ENCODE results near the gene LRBA.

LRBA gene

DNA sequence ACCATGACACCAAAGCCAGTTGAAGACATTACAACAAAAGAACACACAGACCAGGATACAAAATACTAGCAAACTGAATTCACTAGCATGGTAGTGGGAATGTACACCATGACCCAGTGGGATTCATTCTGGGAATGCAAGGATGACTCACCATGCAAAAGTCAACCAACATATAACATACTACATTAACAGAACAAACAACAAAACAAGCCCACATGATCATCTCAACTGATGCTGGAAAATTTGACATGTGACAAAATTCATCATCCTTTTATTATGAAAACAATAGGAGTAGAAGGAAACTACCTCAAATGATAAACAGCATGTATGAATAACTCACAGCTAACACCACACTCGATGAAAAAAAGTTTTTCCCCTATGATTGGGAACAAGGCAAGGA, 746.6 kb downstream of the LRBA start:
- Mint-ChIP-seq H3K36me3 (ENCODE audit: low read depth) (peaks cover 33% of the 10 kb centered on the region), H3K9me3 (no peaks in the 10 kb centered on the region), H3K4me3 (no peak overlapping the region), H3K27me3 (no peaks in the 10 kb centered on the region), H3K27ac (no peak overlapping the region), H3K4me1 (no peaks in the 10 kb centered on the region)
- no peak for DNase-seq
- no peak for ATAC-seq

DNA sequence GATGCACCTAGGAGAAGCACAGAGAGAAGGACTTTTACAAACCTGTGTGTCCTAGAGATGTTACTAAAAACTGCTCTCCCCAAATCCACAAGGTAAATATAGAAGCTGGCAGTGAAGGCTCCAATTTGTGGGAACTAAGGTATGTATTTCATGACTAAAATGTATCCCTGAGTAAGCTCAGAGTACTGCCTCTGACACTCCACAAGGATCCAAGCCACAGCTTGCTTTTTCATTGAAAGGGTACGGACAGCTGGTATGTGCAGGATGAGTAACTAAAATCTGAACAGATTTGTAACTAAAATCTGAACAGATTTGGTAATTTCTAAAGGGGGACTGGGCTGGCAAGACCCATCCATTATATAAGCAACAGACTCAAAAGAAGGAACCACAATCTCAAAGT, 749.3 kb downstream of the LRBA start:
- ATAC-seq (no peak), DNase-seq (no peak)
- H3K4me3 Mint-ChIP-seq: no peak overlapping the region
- H3K4me1 Mint-ChIP-seq: no peaks in the 10 kb centered on the region
- no peaks in the 10 kb centered on the region for H3K9me3 Mint-ChIP-seq
- H3K27me3 Mint-ChIP-seq: no peaks in the 10 kb centered on the region
- peaks cover 24% of the 10 kb centered on the region for H3K36me3 Mint-ChIP-seq (ENCODE audit: low read depth)
- no peak overlapping the region for H3K27ac Mint-ChIP-seq

DNA sequence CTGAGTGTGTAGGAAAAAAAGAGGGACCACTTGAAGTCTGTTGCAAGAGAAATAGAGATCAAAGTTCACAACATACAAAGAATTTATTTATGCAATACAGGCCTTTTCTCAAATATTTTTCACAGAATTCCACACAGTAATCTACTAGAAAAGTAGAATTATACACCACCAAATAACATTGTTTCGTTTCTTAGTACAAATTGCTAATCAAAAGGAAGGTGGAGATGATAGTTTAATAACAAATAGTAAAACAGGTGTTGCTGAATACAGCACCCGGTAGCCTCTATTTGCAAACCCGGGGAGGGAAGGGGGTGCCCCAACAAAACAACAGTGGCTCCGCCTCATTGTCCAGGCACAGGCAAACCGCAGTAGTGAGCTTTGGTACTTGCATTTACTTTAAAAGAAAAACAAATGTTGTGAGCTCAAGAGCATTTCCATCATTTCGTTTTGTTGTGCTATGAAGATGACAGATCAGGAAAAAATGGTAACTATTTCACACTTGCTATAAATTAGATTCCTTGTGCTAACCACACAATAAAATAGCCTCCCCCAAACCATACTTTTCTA, 750.4 kb downstream of the LRBA start:
- Mint-ChIP-seq H3K36me3 (ENCODE audit: low read depth) (peaks cover 14% of the 10 kb centered on the region), H3K4me1 (no peaks in the 10 kb centered on the region), H3K4me3 (no peak overlapping the region), H3K27ac (no peak overlapping the region), H3K27me3 (no peaks in the 10 kb centered on the region), H3K9me3 (no peaks in the 10 kb centered on the region)
- DNase-seq: no peak
- ATAC-seq: no peak

DNA sequence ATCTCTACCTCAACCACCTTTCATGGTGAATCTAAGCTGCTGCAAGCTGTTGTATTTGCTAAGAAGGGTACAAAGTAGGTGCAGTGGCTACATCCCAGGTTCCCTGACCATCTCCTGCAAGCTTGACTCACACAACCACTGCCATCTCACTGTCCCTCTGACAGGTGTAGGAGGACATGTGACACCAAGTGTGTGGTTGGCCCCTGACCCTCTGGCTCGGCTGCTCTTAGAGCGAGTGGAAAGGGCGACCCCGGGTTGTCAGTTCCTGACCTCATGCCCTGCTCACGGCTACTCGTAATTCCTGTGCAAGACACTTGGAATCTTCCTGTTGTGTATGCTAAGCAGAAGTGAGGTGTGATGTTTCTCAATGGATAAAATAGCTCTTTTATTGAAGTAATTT, 752.5 kb downstream of the LRBA start:
- ATAC-seq: no peak
- DNase-seq: no peak
- H3K9me3 Mint-ChIP-seq: no peaks in the 10 kb centered on the region
- H3K27me3 Mint-ChIP-seq: no peaks in the 10 kb centered on the region
- peaks cover 7% of the 10 kb centered on the region for H3K36me3 Mint-ChIP-seq (ENCODE audit: low read depth)
- no peak overlapping the region for H3K4me3 Mint-ChIP-seq
- H3K27ac Mint-ChIP-seq: no peak overlapping the region
- no peaks in the 10 kb centered on the region for H3K4me1 Mint-ChIP-seq

DNA sequence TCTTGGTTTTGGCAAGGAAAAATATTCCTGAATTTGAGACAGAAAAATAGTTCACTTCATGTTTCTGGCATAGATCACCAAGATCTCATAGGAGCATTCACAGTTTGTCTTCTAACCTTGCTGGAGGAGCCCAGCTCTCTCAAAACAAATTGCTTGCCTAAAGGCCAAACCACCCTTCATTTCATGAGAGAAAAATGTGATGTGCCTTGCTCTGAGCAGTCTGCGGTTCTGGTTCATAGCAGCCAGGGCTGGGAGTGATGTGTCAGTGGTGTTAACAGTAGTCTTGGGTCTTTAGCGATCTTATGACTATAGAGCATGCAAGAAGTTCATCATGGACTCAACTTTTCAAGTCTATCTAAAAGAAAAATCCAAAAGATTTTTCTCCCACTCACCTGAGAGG, 753.5 kb downstream of the LRBA start:
- ATAC-seq (no peak), DNase-seq (no peak)
- Mint-ChIP-seq H3K4me1 (no peaks in the 10 kb centered on the region), H3K27ac (no peak overlapping the region), H3K9me3 (no peaks in the 10 kb centered on the region), H3K36me3 (ENCODE audit: low read depth) (peaks cover 5% of the 10 kb centered on the region), H3K4me3 (no peak overlapping the region), H3K27me3 (no peaks in the 10 kb centered on the region)

DNA sequence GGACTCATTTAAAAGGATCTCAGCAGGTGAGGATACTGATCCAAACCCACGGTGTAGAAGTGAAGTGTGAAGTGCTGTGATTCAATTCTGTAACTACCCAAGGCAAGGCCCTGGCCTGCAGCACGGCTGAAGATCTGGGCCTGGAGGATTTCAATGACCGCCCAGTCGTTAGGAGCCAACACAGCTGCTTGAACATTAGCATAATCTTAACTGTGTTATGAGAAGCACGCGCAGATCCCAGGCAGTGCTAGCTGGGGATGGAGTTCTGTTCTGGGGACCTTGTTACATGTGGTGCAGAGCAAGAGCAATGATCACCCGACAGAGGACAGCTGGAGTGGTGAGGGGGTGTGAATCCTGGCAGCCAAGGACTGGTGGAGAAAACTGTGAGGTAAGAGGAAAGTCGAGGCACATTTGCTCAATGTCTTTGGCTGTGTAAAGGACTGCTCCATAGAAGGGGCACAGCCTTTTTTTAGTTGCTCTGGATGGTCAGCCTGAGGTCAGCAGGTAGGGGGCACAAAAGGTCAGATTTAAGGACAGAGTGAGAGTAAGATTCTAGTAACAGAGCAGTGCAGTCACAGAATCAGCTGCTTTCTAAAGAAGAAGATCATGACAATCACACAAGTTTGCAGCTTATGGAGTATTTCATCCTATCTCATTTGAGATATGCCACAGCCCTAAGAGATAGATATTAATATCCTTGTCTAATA, 755.1 kb downstream of the LRBA start:
- no peaks in the 10 kb centered on the region for H3K9me3 Mint-ChIP-seq
- H3K27me3 Mint-ChIP-seq: no peaks in the 10 kb centered on the region
- peaks cover 3% of the 10 kb centered on the region for H3K36me3 Mint-ChIP-seq (ENCODE audit: low read depth)
- no peaks in the 10 kb centered on the region for H3K4me1 Mint-ChIP-seq
- no peak overlapping the region for H3K4me3 Mint-ChIP-seq
- ATAC-seq: no peak
- H3K27ac Mint-ChIP-seq: no peak overlapping the region
- no peak for DNase-seq

DNA sequence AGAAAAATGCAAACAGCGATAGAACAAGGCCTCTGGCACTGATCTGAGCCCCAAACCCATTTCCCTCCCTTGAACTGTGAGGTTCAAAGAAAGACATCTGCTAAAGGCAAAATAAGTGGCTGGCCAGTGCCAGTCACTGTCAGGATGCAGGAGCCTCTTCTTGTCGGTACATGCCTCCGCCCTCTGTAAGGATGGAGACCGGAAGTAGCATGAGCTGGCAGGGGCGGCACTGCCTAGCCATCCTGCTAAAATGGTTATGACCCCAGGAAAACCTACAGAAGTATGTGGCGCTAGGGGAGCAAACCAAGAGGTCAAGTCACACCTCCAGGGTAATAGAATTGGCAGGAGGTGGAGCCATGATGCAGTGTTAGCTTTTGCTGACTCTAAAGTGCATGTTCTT, 756.5 kb downstream of the LRBA start:
- Mint-ChIP-seq H3K4me1 (no peaks in the 10 kb centered on the region), H3K4me3 (no peak overlapping the region), H3K27ac (no peak overlapping the region), H3K36me3 (ENCODE audit: low read depth) (no peaks in the 10 kb centered on the region), H3K9me3 (no peaks in the 10 kb centered on the region), H3K27me3 (no peaks in the 10 kb centered on the region)
- ATAC-seq: no peak
- DNase-seq: no peak

DNA sequence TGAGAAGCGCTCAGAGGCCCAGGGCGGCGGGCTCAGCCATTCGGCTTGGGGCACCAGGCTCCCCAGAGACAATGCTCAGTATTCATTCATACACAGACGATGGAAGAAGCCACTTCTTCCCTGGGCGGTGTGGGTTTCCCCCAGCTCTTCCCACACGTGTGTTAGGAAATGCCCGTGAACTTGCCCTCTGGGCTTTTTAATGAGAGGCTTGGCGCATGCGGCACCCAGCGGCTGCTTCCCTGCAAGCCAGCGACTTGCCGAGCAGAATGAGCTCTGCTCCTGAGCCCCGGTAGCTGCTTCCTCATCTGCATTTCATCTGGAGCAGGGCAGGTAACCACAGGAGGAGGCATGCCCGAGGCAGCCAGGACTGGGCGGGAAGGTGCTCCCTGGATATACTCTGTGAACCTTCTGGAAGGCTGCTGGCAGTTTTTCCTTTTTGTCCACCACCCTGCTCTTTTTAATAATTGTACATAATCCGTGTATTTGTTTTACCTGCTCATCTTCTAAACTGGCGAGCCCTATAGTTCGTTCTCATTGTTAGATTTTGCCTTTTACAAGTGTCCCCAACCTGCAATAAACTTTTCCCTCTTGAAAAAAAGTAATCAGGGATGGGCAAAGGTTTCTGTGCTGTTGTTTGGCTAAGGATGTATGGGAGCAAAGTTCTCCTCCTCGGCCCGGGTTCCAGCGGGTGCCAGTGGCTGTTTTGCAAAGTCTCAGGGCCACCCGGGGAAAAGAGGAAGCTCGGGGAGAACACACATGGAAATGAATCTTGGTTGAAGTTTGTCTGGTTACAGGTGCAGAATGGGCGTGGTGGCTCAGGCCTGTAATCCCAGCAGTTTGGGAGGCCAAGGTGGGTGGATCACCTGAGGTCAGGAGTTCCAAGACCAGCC, 758.0 kb downstream of the LRBA start:
- H3K4me3 Mint-ChIP-seq: no peak overlapping the region
- no peaks in the 10 kb centered on the region for H3K9me3 Mint-ChIP-seq
- DNase-seq (no peak), ATAC-seq (no peak)
- no peaks in the 10 kb centered on the region for H3K4me1 Mint-ChIP-seq
- H3K27me3 Mint-ChIP-seq: no peaks in the 10 kb centered on the region
- no peak overlapping the region for H3K27ac Mint-ChIP-seq
- H3K36me3 Mint-ChIP-seq (ENCODE audit: low read depth): no peaks in the 10 kb centered on the region

DNA sequence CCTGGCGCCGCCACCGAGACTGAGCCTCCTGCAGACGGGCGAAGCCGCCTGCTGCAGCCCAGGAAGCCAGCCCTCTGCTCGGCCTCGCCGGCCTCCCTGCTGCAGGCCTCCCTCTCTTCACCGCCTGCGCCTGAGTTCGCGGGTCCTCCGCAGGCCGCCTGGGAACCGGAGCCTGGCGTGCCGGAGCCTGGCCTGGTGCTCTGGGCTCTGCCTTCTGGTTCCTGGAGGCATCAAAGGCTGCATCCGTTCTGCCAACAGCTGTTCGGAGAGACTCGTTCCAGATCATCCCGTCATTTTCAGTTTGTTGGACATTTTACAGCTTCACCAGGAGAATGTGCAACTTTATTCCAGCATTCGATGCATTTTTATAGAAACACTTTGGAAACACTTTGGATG, 758.9 kb downstream of the LRBA start:
- Mint-ChIP-seq H3K4me3 (no peak overlapping the region), H3K27ac (no peak overlapping the region), H3K27me3 (no peaks in the 10 kb centered on the region), H3K9me3 (no peaks in the 10 kb centered on the region), H3K4me1 (no peaks in the 10 kb centered on the region), H3K36me3 (ENCODE audit: low read depth) (no peaks in the 10 kb centered on the region)
- ATAC-seq: no peak
- no peak for DNase-seq

DNA sequence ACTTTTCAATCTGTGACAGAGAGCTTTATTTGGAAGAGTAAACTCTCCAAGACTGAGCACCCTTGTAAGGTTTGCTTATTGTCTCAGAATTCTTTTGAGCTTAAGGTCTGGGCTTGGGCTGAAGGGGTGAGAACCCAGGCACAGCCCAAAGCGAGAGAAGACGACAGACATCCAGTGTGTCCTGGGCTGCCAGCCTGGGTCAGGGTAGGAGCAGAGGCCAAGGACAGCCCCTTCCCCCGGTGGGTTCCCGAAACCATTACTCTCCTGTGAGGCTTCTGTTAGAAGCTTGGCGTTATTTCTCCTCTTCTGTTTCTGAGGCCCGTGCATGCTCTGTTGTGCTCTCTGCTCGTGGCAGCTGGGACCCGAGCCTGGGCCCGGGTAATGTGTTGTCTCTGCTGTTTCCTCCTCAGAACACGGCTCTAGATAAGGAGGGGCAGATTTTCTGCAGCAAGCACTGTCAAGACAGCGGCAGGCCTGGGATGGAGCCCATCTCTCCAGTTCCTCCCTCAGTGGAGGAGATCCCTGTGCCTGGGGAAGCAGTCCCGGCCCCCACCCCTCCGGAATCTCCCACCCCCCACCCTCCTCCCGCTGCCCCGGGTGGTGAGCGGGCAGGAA, 759.4 kb downstream of the LRBA start:
- no peaks in the 10 kb centered on the region for H3K36me3 Mint-ChIP-seq (ENCODE audit: low read depth)
- no peak overlapping the region for H3K4me3 Mint-ChIP-seq
- H3K27ac Mint-ChIP-seq: no peak overlapping the region
- ATAC-seq (peak; percentile 13), DNase-seq (no peak)
- no peaks in the 10 kb centered on the region for H3K4me1 Mint-ChIP-seq
- no peaks in the 10 kb centered on the region for H3K9me3 Mint-ChIP-seq
- H3K27me3 Mint-ChIP-seq: no peaks in the 10 kb centered on the region

DNA sequence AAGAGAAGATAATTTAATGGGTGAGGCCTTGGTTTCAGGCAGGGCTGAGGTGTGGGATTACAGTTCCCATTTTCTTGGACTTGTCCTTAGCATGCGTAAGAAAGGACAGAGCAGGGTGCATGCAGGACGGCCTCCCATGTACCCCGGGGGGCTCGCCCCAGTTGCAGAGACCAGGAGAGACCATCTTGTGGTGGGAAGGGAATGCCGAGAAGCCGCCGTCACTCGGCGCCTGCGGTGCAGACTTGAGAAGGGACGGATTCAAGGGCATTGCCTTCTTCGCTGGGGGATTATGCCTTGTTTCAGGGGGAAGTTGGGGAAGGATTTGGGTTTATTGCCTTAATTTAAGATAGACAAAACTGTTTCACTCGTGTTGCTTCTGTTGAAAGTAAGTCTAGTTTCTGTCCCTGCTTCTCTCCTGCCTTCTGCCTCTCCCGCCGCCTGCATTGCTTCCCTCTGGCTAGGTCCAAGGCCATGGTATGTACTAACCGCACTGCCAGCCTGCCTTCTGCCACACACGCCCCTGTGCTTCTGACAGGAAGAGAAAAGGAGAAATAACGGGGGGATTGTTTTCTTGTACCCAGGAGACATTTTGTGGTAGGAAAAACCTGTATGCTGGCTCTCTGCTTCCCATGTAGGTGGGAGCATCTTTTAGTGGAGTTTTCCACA, 761.0 kb downstream of the LRBA start:
- ATAC-seq (no peak), DNase-seq (no peak)
- Mint-ChIP-seq H3K27me3 (no peaks in the 10 kb centered on the region), H3K9me3 (no peaks in the 10 kb centered on the region), H3K4me1 (no peaks in the 10 kb centered on the region), H3K4me3 (no peak overlapping the region), H3K36me3 (ENCODE audit: low read depth) (no peaks in the 10 kb centered on the region), H3K27ac (no peak overlapping the region)

DNA sequence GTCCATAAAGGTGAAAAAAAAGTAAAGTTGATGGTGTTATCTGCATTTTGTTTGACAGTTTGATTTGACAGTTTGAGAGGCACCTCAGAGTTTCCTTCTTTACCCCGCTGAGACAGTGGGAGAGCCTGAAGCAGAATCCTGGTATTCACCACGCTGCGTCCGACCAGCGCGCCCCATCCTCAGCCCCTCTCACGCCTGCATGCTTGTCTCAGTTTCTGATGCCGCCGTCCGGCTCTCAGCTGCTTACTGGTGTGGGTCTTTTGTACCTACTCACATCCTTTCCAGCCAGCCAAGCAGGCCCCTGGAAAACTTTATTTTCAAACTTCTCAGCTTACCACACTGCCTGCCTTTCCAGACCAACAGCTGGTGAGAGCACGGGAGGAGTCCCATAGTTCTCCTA, 761.7 kb downstream of the LRBA start:
- no peak for DNase-seq
- no peaks in the 10 kb centered on the region for H3K27me3 Mint-ChIP-seq
- H3K4me1 Mint-ChIP-seq: no peaks in the 10 kb centered on the region
- H3K4me3 Mint-ChIP-seq: no peak overlapping the region
- ATAC-seq: no peak
- no peaks in the 10 kb centered on the region for H3K36me3 Mint-ChIP-seq (ENCODE audit: low read depth)
- no peak overlapping the region for H3K27ac Mint-ChIP-seq
- H3K9me3 Mint-ChIP-seq: no peaks in the 10 kb centered on the region

DNA sequence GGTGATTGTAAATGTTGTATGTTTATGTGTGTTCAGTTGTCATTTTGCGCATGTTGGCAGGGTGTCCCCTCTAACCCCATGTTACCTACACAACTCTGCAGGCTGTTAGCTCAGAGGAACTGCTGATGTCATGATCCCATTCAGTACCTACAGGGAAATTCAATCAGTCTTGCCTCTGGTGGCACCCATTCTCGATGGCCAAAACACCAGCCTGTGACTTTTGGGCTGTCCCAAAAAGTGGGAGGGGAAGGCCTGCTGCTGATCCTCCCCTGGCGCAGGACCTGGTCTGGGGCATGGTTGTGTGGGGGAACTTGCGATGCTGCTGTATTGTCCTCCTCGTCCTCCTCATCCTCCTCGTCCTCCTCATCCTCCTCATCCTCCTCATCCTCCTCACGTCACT, 762.3 kb downstream of the LRBA start:
- H3K27ac Mint-ChIP-seq: no peak overlapping the region
- no peaks in the 10 kb centered on the region for H3K36me3 Mint-ChIP-seq (ENCODE audit: low read depth)
- no peaks in the 10 kb centered on the region for H3K4me1 Mint-ChIP-seq

DNA sequence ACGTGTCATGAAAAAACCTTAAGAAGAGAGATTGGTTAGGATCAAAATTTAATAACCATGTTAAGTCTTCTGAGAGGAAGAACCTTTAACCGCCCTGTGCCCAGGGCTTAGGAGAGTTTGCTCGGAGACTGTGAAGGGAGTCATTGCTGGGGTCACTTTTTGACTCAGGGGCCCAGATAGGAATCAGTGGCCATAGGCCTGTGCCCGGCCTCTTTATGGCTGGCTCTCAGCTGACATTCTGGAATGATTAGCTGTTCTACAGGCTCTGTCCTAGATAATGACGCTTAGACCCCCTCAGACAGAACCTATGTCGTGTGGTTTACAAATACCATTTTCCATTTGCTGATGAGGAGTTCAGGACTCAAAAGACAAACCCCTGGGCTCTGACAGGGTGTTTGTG, 762.8 kb downstream of the LRBA start:
- DNase-seq: no peak
- H3K27ac Mint-ChIP-seq: no peak overlapping the region
- H3K9me3 Mint-ChIP-seq: no peaks in the 10 kb centered on the region

More for the DNA sequence above, 762.3 kb downstream of the LRBA start:
- H3K9me3 Mint-ChIP-seq: no peaks in the 10 kb centered on the region
- no peaks in the 10 kb centered on the region for H3K27me3 Mint-ChIP-seq
- no peak overlapping the region for H3K4me3 Mint-ChIP-seq
- DNase-seq: no peak
- ATAC-seq: no peak

More for the DNA sequence above, 762.8 kb downstream of the LRBA start:
- ATAC-seq: no peak
- H3K4me3 Mint-ChIP-seq: no peak overlapping the region
- no peaks in the 10 kb centered on the region for H3K27me3 Mint-ChIP-seq
- no peaks in the 10 kb centered on the region for H3K4me1 Mint-ChIP-seq
- H3K36me3 Mint-ChIP-seq (ENCODE audit: low read depth): no peaks in the 10 kb centered on the region
